ENCODE measurements around the gene FBXO31.

The FBXO31 gene

GRCh38 chr16:87338155-87338765 is 45.3 kb downstream of the FBXO31 start:
- H3K4me1 ChIP-seq (ENCODE audit: low read length): no peaks in the 10 kb centered on the region
- H3K27me3 ChIP-seq (replicated peaks; ENCODE audit: insufficient read depth, low read length): no peaks in the 10 kb centered on the region
- H2AFZ ChIP-seq (ENCODE audit: low read length): no peak overlapping the region
- no peaks in the 10 kb centered on the region for H3F3A ChIP-seq (ENCODE audit: insufficient read depth, low read length)
- no peak overlapping the region for H3K27ac ChIP-seq (ENCODE audit: low read length)
- TF ChIP-seq CTCF (IDR thresholded peaks at IDR 0.05; ENCODE audit: low read length) (no peak), EZH2 (optimal IDR thresholded peaks at IDR 0.05; ENCODE audit: low read depth, low read length) (no peak), EZH2phosphoT487 (IDR thresholded peaks at IDR 0.05; ENCODE audit: low read length) (no peak)
- H3K9me2 ChIP-seq (replicated peaks; ENCODE audit: insufficient read depth, low read length): no peaks in the 10 kb centered on the region
- H4K20me1 ChIP-seq (ENCODE audit: insufficient read depth, low read length): no peaks in the 10 kb centered on the region
- no peaks in the 10 kb centered on the region for H3K9me3 ChIP-seq (replicated peaks; ENCODE audit: insufficient read depth, low read length)
- no peaks in the 10 kb centered on the region for H3K79me2 ChIP-seq (ENCODE audit: low read length)
- H3K4me3 ChIP-seq (ENCODE audit: low read length): no peak overlapping the region
- H3K4me2 ChIP-seq (ENCODE audit: low read depth, low read length): no peak overlapping the region
- DNase-seq: no peak
- H3K9ac ChIP-seq (ENCODE audit: low read length): no peak overlapping the region
- no peaks in the 10 kb centered on the region for H3K36me3 ChIP-seq (replicated peaks; ENCODE audit: insufficient read depth, low read length)

GRCh38 chr16:87337262-87337771 is 46.3 kb downstream of the FBXO31 start:
- Histone ChIP-seq H3K27ac (ENCODE audit: low read length) (no peak overlapping the region), H3K4me2 (ENCODE audit: low read depth, low read length) (no peak overlapping the region), H3K9ac (ENCODE audit: low read length) (no peak overlapping the region), H3K36me3 (replicated peaks; ENCODE audit: insufficient read depth, low read length) (no peaks in the 10 kb centered on the region), H3K4me1 (ENCODE audit: low read length) (no peaks in the 10 kb centered on the region), H3F3A (ENCODE audit: insufficient read depth, low read length) (no peaks in the 10 kb centered on the region), H3K27me3 (replicated peaks; ENCODE audit: insufficient read depth, low read length) (no peaks in the 10 kb centered on the region), H4K20me1 (ENCODE audit: insufficient read depth, low read length) (no peaks in the 10 kb centered on the region), H2AFZ (ENCODE audit: low read length) (no peak overlapping the region), H3K4me3 (ENCODE audit: low read length) (no peak overlapping the region), H3K9me2 (replicated peaks; ENCODE audit: insufficient read depth, low read length) (no peaks in the 10 kb centered on the region), H3K9me3 (replicated peaks; ENCODE audit: insufficient read depth, low read length) (no peaks in the 10 kb centered on the region), H3K79me2 (ENCODE audit: low read length) (no peaks in the 10 kb centered on the region)
- TF ChIP-seq EZH2phosphoT487 (IDR thresholded peaks at IDR 0.05; ENCODE audit: low read length) (no peak), EZH2 (optimal IDR thresholded peaks at IDR 0.05; ENCODE audit: low read depth, low read length) (no peak), CTCF (IDR thresholded peaks at IDR 0.05; ENCODE audit: low read length) (no peak)
- no peak for DNase-seq

DNA sequence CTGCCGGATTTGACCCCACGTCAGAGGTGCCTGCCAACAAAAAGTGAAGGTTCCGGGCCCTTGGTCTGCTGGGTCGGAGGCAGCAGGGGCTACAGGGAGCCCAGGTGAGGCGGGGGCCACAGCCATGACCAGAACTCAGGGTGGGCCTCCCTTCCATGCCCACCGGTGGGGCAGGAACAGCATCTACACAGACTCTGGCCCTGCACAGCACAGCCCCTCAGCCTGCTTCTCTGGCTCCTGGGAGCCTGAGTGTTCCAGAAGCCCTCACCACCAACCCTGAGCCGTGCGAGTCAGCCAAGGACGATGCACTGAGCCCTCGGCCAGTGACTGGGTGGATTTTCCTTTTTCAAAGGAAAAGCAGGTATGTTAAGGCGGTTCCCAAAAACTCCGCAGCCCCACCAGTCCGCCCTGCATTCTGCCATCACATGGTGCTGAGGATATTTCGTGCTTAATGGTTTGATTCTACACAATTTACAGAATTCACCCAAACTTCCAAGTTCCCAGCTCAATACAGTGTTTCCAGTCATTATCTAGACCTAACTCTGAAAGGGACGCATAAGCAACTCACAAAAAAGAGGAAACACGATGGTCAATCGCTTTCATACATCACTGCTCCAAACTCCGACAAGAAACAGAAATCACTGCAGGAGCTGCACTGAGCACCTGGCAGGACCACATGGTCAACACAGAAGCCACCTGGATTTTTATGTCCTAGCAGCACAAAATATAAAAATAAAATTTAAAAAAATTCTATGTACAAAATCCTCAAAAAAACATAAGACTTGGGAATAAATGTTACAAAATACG is 46.9 kb downstream of the FBXO31 start:
- no peak for DNase-seq
- no peaks in the 10 kb centered on the region for H3K9me2 ChIP-seq (replicated peaks; ENCODE audit: insufficient read depth, low read length)
- no peaks in the 10 kb centered on the region for H3F3A ChIP-seq (ENCODE audit: insufficient read depth, low read length)
- H3K4me3 ChIP-seq (ENCODE audit: low read length): no peak overlapping the region
- TF ChIP-seq EZH2 (optimal IDR thresholded peaks at IDR 0.05; ENCODE audit: low read depth, low read length) (no peak), CTCF (IDR thresholded peaks at IDR 0.05; ENCODE audit: low read length) (no peak), EZH2phosphoT487 (IDR thresholded peaks at IDR 0.05; ENCODE audit: low read length) (no peak)
- no peak overlapping the region for H3K4me2 ChIP-seq (ENCODE audit: low read depth, low read length)
- H2AFZ ChIP-seq (ENCODE audit: low read length): no peak overlapping the region
- no peaks in the 10 kb centered on the region for H4K20me1 ChIP-seq (ENCODE audit: insufficient read depth, low read length)
- no peaks in the 10 kb centered on the region for H3K27me3 ChIP-seq (replicated peaks; ENCODE audit: insufficient read depth, low read length)
- no peak overlapping the region for H3K27ac ChIP-seq (ENCODE audit: low read length)
- no peak overlapping the region for H3K9ac ChIP-seq (ENCODE audit: low read length)
- no peaks in the 10 kb centered on the region for H3K36me3 ChIP-seq (replicated peaks; ENCODE audit: insufficient read depth, low read length)
- H3K9me3 ChIP-seq (replicated peaks; ENCODE audit: insufficient read depth, low read length): no peaks in the 10 kb centered on the region
- no peaks in the 10 kb centered on the region for H3K4me1 ChIP-seq (ENCODE audit: low read length)
- no peaks in the 10 kb centered on the region for H3K79me2 ChIP-seq (ENCODE audit: low read length)

Data from MM.1S (cell line).